Brain pericyte (primary cell): ENCODE measurements around the gene FOXD4L3.
"Not testable (repeated sequence)": the region's sequence is repeated elsewhere in the genome, so short reads cannot be mapped to it uniquely, and the experiment has no call there.

Experiments
- DNase-seq: peaks from one replicate; pipeline ENCODE4 v3.0.0-alpha.2; 2012; ENCODE audit warnings: low read depth, low spot score

FOXD4L3 gene

DNA sequence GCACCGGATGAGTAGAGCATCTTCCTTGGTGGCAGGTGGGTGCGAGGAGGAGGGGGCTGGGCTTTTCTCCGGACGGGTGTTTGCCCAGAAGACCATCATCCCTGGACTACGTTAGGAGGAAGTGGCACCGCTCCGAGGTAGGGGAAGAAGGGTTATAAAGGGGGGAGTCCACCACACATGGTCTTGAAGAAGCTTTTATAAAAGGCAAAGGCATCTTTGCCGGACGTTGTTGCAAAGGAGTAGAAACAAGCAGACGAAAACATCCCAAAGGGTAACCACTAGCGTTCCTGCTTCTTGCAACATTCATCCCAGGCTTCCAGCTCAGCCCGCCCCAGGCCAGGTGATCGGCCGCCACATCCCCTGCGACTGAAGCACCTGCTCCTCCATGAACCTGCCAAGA, at the start of gene FOXD4L3:
FOXD4L3 (plus strand) TSS at position 301 of the 400 bp plus-strand sequence; CDS start at position 386, 85 bp downstream.
- not testable (repeated sequence) for DNase-seq

DNA sequence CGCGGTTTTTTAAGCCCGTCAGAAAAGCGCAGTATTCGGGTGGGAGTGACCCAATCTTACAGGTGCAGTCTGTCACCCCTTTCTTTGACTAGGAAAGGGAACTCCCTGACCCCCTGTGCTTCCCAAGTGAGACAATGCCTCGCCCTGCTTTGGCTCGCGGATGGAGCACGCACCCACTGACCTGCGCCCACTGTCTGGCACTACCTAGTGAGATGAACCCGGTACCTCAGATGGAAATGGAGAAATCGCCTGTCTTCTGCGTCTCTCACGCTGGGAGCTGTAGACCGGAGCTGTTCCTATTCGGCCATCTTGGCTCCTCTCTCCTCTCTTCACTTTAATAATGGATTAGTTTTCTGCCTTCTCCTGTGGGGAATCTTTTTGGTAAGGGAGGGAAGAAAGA, 21.6 kb upstream of the FOXD4L3 start:
- not testable (repeated sequence) for DNase-seq

DNA sequence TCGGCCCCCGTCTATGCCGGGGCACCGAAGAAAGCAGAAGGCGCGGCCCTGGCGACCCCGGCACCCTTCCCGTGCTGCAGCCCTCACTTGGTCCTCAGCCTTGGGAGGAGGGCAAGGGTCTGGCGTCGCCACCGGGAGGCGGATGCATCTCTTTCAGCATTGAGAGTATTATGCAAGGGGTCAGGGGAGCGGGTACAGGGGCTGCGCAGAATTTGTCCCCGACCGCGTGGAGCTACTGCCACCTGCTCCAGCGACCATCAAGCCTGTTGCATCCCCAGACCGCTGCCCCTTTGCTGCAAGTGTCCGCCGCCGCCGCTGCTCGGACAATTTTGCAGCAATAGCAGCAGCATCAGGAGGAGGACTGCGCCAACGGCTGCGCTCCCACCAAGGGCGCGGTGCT, 1.1 kb downstream of the FOXD4L3 start:
- DNase-seq, result not testable (repeated sequence)

DNA sequence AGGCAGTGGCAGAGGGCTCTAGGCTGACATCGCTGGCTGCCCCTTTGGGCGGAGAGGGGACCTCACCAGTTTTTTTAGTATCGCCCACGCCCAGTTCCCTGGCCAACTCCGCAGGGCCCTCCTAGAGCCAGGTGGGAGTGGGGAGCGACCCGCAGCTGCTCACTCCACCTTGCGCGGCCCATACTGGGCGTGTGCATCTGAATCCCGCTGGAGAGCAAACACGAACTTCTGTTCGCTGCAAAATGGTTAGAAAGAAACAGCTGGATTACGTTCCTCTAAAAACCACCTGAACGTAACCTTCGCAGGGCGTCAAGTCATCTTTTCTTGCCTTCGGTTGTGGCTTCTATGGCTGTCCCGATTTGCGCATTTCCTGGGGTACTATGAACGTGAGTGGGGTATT, 1.5 kb downstream of the FOXD4L3 start:
- DNase-seq, result not testable (repeated sequence)

DNA sequence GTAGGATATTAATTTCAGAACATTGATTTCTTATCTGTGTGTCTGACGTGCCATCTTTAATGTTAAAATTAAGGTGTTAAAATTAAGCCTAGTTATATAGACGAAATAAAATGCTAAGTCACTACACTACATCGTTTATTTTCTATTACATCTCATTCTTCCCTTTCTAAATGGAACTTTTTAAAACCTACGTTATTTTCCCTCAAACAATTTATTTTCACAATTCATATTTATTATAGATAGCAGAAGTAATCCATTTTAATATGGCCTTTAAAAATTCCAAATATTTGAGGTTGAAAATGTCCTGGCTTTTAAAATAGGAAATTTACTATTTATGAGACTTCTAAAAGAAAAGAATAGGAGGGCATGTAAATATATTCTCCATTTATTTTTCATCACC, 2.1 kb downstream of the FOXD4L3 start:
- DNase-seq, result not testable (repeated sequence)

DNA sequence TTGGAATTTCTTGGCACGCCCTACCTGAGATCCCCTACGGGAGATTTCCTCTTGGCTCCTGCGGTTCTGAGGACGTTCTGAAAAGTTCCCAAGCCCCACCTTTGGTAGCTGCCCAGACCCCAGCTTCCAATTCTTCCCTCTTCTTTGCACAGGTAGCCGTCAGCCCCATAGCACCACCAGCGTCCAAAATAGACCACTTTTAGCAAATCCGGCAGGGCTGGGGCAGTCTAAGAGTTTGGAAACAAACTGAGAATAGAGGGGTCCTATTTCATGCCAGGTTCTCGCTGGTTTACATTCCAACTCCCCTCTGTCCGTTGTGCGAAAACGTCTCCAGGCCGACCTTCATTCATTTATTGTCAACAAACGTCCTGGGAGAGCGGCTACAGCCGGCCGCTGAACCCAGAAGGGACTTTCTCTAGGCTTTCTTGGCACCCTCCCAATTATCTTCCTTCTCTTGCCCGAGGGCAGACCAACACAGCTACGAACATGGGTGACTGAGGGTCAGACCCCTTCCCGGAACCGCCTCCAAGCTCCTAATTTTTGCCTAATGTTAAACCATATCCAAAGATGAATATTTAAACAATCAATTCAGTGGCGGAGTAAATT, 3.1 kb downstream of the FOXD4L3 start:
- DNase-seq, result not testable (repeated sequence)

DNA sequence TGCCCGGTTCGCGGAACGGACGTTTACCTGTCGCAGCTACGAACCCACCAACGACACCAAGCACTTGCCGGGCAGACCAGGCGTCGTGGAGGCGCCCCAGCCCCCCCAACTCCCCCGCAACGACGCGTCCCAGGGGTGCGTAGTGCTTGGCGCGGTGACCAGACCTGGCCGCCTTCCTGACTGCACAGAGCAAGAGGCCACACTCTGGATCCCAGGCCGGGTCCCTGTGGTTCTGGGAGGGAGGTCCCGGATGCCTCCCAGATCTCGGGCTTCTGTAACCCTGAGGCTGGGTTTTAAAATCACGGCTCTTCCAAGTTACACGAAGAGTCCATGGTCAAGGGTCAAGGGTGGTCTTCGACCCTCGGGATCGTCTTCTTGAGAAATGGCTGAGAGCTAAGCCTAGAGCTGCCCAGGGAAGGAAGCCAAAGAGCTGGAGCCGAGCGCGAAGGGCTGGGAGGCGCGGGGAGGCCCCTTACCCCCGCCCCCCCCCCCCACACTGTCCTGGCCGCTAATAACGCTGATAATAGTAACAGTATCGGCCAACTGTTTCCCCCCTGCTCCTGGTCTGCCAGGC, 3.8 kb downstream of the FOXD4L3 start:
- not testable (repeated sequence) for DNase-seq

DNA sequence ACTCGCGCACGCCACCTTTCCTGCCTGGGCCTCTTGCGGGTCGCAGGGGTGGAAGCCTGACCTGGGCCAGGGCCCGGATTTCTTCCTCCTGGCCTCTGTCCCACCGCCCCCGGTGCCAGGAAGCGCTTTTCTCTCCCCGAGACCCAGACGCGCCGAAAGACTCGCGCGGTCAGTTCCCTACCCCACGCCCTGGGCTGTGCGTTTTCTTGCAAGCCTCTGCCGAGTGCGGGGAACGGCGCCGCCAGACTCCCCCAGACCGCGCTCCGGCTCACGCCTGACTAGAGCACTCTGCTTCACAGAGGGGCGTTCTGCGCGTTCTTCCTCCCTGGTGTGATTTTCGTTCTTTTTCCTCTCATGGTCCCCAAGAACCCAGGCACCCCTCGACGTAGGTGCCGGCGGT, 4.5 kb downstream of the FOXD4L3 start:
- DNase-seq, result not testable (repeated sequence)

DNA sequence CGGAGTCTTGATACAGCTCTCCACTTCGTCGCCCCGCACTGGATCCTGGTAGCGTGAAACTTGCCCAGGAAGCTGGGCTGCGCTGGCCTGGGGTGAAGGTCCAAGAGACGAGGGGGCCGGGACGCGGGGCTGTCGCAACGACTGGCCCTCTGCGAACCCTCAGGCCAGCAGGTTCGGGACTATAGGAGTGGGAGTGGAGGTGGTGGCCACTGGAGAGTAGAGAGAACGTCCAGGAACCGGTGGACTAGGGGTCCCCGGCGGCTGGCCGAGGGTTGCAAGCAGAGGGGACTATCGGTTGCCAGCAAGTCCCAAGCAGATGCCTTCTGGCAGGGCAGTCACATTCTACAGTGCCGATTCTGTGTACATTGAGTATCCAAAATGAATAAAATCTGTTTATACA, 5.0 kb downstream of the FOXD4L3 start:
- not testable (repeated sequence) for DNase-seq

DNA sequence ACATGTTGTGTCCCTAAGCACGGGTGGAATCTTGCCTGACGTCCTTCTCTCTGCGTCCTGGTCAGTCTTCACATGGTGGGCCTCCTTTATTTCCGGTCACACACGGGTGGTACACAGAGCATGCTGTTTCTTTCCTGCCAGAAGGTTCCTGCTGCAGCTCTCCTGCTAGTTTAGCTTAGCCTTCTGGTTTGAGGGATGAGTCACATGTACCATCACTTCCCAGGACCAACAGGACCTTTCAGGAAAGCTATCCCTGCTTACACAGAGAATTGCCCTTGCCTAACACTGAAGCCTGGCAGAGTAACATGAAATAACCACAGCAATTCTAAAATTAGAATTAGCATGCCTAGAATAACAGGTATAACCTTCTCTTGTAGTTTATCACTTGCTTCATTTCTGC, 8.5 kb downstream of the FOXD4L3 start:
- not testable (repeated sequence) for DNase-seq

DNA sequence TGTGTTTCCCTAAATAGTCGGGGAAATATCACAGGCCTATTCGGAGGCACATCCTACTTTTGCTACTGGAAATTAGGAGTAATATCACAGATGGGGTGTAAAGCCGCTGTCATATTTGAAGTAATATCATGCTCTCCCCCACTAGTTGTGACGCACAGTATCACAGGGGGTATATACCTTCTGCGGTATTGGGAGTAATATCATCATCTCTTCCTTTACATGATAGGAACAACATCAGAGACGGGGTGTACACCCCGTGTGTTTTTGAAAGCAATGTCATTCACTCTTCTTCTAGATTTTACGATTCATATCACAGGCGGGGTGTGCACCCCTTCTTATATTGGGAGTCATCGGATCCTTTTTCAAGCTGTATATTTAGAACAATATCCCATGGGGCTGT, 15.5 kb downstream of the FOXD4L3 start:
- DNase-seq, result not testable (repeated sequence)

DNA sequence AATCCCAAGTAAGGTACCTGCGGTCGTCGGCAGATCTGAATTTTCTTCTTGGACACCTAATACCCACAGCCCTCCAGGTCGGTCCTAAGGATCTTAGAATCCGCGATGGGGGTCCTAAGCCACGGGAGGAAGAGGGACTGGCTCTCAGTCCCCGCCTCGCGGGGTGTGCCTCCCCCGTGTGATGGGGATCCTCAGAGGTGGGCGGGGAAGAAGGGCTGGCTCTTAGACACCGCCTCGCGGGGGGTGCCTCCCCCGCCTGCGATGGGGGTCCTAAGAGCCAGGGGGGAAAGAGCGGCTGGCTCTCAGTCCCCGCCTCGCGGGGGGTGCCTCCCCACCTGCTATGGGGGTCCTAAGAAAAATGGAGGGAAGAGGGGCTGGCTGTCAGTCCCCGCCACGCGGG, 21.1 kb downstream of the FOXD4L3 start:
- DNase-seq, result not testable (repeated sequence)

DNA sequence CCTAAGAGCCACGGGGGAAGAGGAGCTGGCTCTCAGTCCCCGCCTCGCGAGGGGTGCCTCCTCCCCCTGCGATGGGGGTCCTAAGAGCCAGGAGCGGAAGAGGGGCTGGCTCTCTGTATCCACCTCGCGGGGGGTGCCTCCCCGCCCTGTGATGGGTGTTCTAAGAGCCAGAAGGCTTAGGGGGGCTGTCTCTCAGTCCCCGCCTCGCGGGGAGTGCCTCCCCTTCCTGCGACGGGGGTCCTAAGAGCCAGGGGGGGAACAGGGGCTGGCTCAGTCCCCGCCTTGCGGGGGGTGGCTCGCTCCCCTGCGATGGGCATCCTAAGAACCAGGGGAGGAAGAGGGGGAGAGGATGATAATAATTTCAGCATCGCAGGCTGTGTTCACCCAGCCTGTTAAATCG, 21.9 kb downstream of the FOXD4L3 start:
- DNase-seq, result not testable (repeated sequence)

DNA sequence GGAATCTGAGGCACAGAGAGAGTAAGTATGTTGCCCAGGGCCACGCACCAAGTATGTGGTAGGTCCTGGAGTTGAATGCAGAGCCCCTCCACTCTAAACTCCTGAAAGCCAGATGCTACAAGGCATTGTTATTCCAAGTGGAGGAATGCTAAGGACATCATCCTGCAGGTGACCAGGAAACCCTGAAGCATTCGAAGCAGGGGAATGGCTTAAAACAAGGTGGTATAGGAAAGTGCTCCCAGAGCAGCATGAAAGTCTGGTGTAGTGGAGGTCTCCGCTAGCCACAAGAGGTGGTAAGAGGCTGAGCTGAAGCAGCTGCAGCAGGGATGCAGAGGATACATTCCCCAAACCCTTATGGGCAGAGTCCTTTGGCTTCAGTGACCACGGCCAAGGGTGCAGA, 26.4 kb downstream of the FOXD4L3 start:
- not testable (repeated sequence) for DNase-seq

DNA sequence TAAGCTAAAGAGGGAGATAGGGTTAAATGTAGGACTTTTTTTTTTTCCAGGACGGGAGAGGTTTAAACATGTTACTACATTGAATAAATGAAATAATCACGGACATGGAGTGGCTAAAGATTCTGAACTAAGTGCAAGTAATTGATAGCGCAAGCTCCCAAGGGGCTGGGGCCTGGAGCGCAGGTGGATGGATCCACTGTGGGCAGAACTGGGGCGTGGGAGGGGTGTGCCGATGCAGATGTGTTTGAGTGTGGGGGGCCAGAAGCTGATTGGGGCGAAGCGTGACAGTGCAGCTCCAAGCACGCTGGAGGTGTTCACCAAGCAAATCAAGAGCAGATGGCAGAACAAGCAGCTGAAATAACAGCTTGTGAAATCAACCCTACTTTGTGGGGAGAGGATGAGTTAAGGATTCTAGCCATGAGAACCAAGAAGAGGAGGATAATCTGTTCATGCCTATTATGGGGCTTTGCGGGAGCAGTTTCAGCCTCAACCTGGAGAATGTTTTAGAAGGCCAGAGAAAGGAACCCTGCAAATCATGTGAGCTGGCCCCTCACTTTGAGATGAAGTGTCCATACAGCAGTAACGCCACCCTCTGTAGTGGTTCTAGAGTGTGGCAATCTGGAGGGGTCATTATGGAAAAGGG, 28.0 kb downstream of the FOXD4L3 start:
- DNase-seq, result not testable (repeated sequence)

DNA sequence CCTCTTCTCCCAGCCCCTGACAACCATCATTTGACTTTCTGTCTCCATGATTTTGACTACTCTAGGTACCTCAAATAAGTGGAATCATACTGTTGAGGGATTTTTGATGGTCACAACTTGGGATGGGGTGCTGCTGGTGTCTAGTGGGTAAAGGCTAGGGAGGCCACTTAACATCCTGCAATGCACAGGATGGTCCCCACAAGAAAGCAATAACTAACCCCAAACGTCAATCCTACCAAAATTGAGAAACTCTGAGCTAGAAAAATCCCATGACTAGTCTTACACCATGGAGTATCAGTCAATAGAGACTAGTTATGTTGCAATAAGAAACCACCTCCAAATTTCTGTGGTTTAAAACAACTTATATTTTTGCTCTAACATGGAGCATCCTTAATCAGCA, 29.5 kb downstream of the FOXD4L3 start:
- DNase-seq, result not testable (repeated sequence)

DNA sequence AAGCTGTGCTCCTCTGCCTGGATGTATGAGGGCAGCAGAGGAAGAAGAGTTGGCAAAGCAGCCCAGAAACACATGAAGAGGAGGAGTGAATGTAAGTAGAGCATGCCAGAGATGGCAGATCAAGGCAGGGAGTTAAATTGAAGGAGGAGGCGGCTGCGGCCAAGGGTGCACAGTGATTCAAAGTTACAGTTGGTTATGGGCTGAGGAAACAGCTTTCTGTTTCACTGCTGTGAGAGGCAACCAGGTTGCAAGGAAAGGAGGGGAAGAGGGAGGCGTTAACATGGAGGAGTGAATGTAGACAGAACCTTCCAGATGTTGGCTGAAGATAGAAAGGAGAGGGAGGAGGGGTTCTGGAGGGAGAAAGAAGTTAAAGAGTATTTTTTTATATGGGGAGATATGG, 33.3 kb downstream of the FOXD4L3 start:
- DNase-seq, result not testable (repeated sequence)

DNA sequence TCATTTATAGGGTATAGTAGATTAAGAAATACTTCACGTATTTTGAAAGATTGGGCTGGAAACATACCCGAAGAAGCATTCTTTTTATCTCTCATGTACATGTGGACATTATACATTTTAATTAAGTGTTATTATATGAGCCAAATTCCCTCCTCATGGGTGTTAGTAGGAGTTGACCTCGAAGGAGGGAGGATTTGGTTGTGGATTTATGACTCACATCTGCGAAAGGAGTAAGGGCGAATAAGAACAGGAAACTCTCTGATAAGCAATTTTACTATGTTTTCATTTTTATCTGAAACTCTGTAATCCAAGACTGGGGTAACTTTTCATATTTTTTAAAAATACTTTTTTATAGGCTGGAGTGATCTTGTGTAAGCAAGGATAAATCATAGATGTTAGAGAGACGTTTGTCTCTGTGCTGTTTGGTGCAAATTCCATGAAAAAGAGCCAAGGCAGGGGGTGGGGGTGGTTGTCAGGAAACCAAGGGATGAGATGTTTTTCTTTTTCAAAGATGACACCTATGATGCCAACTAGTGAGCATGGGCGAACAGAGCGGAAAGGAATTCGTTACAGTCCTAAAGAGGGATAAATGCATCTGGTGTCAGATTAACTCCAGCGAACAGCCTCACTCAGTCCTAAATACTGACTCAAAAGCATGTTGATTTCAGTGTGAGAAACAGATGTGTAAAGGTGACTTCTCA, 34.1 kb downstream of the FOXD4L3 start:
- DNase-seq, result not testable (repeated sequence)

DNA sequence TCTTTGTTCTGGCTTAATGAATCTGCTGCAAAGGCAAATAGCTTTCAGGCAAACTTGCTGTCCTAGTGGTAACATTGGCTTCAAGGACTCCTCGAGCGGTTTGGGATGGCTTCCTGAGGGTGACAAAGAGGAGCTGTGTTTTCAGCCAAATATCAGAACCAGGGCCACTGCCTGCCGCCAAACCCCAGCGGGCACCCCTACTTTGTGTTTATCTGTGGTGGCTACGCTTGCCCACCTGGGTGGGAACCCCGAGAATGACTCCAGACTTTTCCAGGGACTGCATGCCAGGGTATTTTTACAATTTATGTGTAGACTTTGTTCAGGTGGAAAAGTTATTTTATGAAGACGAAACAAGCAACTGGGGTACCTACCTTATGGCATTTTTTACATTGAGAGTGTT, 35.3 kb downstream of the FOXD4L3 start:
- DNase-seq, result not testable (repeated sequence)

DNA sequence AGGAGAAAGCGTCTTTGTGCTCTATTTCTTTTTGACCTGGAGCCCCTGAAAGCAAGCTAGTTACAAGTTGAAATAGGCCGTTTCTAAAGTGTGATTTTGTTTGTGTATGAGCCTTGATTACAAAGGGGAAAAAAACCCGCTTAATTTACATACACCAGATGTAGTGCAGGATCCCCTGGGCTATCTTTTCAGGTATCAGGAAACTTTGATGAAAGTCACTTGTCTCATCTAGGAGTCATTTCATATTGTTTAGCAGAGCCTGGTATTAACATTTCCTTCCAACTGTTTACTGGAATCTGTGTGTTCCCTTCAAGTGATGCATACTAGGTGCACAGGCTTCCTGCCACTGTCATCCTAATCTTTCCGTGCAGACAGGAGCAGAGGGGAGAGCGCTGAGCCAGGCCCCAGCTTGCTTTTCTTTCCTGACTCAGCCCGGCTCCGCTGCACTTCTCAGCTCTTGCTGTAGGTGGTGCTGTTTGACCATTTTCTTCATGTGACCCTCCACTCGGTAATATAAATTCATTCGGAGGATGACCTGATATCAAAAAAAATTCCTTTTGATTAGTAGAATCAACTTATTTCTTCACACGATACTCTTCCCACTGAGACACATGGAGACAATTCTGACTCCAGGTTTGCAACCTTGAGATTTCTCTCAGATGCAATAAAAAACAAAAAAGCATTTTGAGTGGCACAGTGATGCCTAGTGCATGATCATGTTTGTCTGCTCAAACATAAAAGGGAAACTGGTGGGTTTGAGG, 39.8 kb downstream of the FOXD4L3 start:
- not testable (repeated sequence) for DNase-seq

DNA sequence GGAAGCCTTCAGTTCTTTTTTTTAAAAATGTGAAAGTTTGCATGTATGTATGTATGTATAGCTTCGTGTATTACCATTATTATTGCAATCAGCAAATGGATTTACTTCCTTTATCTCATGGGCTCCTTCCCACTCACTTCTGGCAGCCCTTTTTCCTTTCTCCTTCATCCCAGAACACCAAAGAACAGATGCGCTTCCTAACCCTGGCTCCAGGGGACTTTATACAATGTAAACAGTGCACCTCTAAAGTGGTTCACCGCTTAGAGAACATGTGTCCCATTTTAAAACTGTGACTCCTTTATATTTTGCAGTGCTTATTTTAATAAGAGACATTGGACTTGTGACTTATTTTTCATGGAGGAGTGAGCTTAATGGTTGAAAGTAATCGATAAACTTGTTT, 40.6 kb downstream of the FOXD4L3 start:
- DNase-seq, result not testable (repeated sequence)

DNA sequence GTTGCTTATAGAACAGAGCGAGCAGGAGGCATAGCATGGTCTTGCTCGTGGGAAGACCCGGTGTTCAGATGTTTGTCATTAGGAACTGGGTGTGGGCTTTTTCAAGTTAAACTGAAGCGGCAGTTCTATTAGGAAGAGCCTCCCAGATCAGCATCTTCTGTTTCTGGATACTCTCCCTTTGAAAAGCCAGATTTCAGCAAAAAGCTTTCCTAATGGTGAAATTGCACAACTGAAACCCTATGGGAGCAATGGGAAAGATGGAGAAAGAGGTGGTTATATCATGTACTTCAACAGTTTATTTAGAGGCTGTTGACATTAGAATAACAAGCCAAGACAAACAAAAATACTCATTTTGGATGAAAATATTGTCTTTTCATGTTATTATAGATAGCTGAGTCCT, 41.3 kb downstream of the FOXD4L3 start:
- not testable (repeated sequence) for DNase-seq
